Endothelial cell of umbilical vein (primary cell): ENCODE results near the gene ETS1. TPM values are rescaled to one million over a fixed set of nuclear protein-coding genes. Genes with fewer than 3 reads are reported as not detected.

Experiments used
- BruUV-seq: library from RNA; stranded (reverse); fragments of 400-500 nt; replicated peaks from 2 replicates; lab custom pipeline; 2021; lab: Mats Ljungman, UMichigan
- CTCF ChIA-PET: fragments of 300-600, 350-600 bp; sonication (Branson Sonifier 250); formaldehyde crosslinking; loops from one replicate; lab custom pipeline; 2021; ENCODE audit warnings: antibody characterized with exemption, inconsistent platforms; lab: Charles Lee
- POLR2A ChIA-PET: fragments of 300-600, 350-600 bp; sonication (Branson Sonifier 250); formaldehyde crosslinking; loops from one replicate; lab custom pipeline; 2021; ENCODE audit warnings: antibody characterized with exemption, inconsistent platforms; lab: Charles Lee
- DNase-seq: peaks from one replicate; pipeline ENCODE4 v3.0.0-alpha.2; 2011; ENCODE audit warnings: low read depth, low spot score
- FAIRE-seq: peaks from 2 replicates; lab custom pipeline; 2011; peaks lifted over from hg19 to GRCh38; lab: Jason Lieb, UNC
- H2AFZ ChIP-seq: 2 replicates; pipeline ENCODE4 v1.6.0; 2012; ENCODE audit warnings: low read depth, low read length, control low read depth, inconsistent platforms
- H3K27ac ChIP-seq: 2 replicates; pipeline ENCODE4 v1.5.1; 2011; ENCODE audit warnings: low read depth, mild to moderate bottlenecking, control low read depth, low read length, moderate library complexity; ENCODE audit not compliant: insufficient read depth
- H3K27me3 ChIP-seq, 2 experiments: 2 replicates each; pipeline versions ENCODE4 v1.6.0 to v1.6.1; 2011; ENCODE audit warnings: low read length in 2 of 2, mixed read lengths in 1 of 2; ENCODE audit not compliant: control insufficient read depth in 2 of 2, insufficient read depth in 2 of 2
- H3K36me3 ChIP-seq, 2 experiments: 2 replicates in 1 of 2; 3 replicates in 1 of 2; pipeline ENCODE4 v1.5.1; 2011; ENCODE audit warnings: low read length in 2 of 2, mild to moderate bottlenecking in 1 of 2, moderate library complexity in 1 of 2; ENCODE audit not compliant: control insufficient read depth in 2 of 2, insufficient read depth in 2 of 2; ENCODE audit errors: extremely low read depth in 1 of 2
- H3K4me1 ChIP-seq: 3 replicates; pipeline ENCODE4 v1.5.1; 2011; ENCODE audit warnings: mild to moderate bottlenecking, low read length; ENCODE audit not compliant: control insufficient read depth, insufficient read depth; ENCODE audit errors: extremely low read depth
- H3K4me2 ChIP-seq: 2 replicates; pipeline ENCODE4 v1.6.1; 2011; ENCODE audit warnings: low read length, control low read depth, mixed read lengths; ENCODE audit not compliant: insufficient read depth
- H3K4me3 ChIP-seq, 3 experiments: fragments of 200-600 bp in 1 of 3; sonication (generic), shearing (Covaris generic) in 1 of 3; replicated peaks in 1 of 3; 2 replicates each; pipeline ENCODE4 v1.5.1; 2011 to 2016; ENCODE audit warnings: control low read depth in 3 of 3, low read length in 3 of 3, mild to moderate bottlenecking in 2 of 3, inconsistent platforms in 1 of 3, low read depth in 1 of 3, moderate library complexity in 1 of 3; ENCODE audit not compliant: insufficient read depth in 1 of 3
- H3K79me2 ChIP-seq: 2 replicates; pipeline ENCODE4 v1.6.0; 2012; ENCODE audit warnings: low read length, inconsistent platforms; ENCODE audit not compliant: control insufficient read depth, insufficient read depth
- H3K9ac ChIP-seq: replicated peaks from 2 replicates; pipeline ENCODE3; 2011; ENCODE audit warnings: low read length, control low read depth; ENCODE audit not compliant: insufficient read depth; ENCODE audit errors: extremely low read depth
- H3K9me1 ChIP-seq: replicated peaks from 3 replicates; pipeline ENCODE4 v1.6.0; 2011; ENCODE audit warnings: mild to moderate bottlenecking, low read length; ENCODE audit not compliant: control insufficient read depth, insufficient read depth; ENCODE audit errors: extremely low read depth
- H3K9me3 ChIP-seq: replicated peaks from 2 replicates; pipeline ENCODE4 v1.5.1; 2012; ENCODE audit warnings: low read length, inconsistent platforms; ENCODE audit not compliant: control insufficient read depth, insufficient read depth
- H4K20me1 ChIP-seq: replicated peaks from 2 replicates; pipeline ENCODE3; 2011; ENCODE audit warnings: mild to moderate bottlenecking, low read length; ENCODE audit not compliant: control insufficient read depth, insufficient read depth; ENCODE audit errors: extremely low read depth
- CTCF ChIP-seq, 2 donors: IDR thresholded peaks; 1 replicate in 1 of 2; 2 replicates in 1 of 2; pipeline ENCODE4 v1.5.1; 2011; ENCODE audit warnings: low read length in 2 of 2, mild to moderate bottlenecking in 2 of 2, moderate library complexity in 2 of 2, control low read depth in 1 of 2, inconsistent platforms in 1 of 2, low read depth in 1 of 2; ENCODE audit not compliant: insufficient read depth in 1 of 2; ENCODE audit errors: extremely low read depth in 1 of 2
- EZH2 ChIP-seq: IDR thresholded peaks from 2 replicates; pipeline ENCODE4 v1.6.1; 2012; ENCODE audit warnings: borderline replicate concordance, low read depth, mild to moderate bottlenecking, moderate library complexity, low read length, inconsistent platforms; ENCODE audit not compliant: severe bottlenecking
- FOS ChIP-seq: IDR thresholded peaks from 2 replicates; pipeline ENCODE4 v1.6.1; 2011; ENCODE audit warnings: mild to moderate bottlenecking, low read length, moderate library complexity, borderline replicate concordance; ENCODE audit not compliant: insufficient read depth
- GATA2 ChIP-seq: IDR thresholded peaks from 2 replicates; pipeline ENCODE4 v1.7.0; 2011; ENCODE audit warnings: low read depth, mild to moderate bottlenecking, moderate library complexity, mixed read lengths, low read length; ENCODE audit not compliant: insufficient read length, insufficient read depth
- JUN ChIP-seq: IDR thresholded peaks from 2 replicates; pipeline ENCODE4 v1.6.1; 2011; ENCODE audit warnings: borderline replicate concordance, low read depth; ENCODE audit not compliant: insufficient read length, insufficient read depth
- MAX ChIP-seq: IDR thresholded peaks from 2 replicates; pipeline ENCODE4 v1.6.1; 2011; ENCODE audit not compliant: insufficient read depth, insufficient read length
- MYC ChIP-seq: IDR thresholded peaks from one replicate; pipeline ENCODE4 v1.6.1; 2011; ENCODE audit warnings: mild to moderate bottlenecking, low read depth, low read length
- POLR2A ChIP-seq: IDR thresholded peaks from 2 replicates; pipeline ENCODE4 v1.6.1; 2012; ENCODE audit warnings: low read depth, mild to moderate bottlenecking, control low read depth, low read length
- POLR2AphosphoS5 ChIP-seq: IDR thresholded peaks from 2 replicates; pipeline ENCODE4 v1.6.1; 2012; ENCODE audit warnings: low read depth, mild to moderate bottlenecking, control low read depth, low read length, moderate library complexity; ENCODE audit not compliant: insufficient read depth
- dilution Hi-C: fragments of 300-500 bp; cut with MboI; formaldehyde crosslinking; loops from one replicate; pipeline ENCODE4 v1.15.0; 2019; ENCODE audit warnings: low sequenced_read_pairs; ENCODE audit not compliant: extremely low pct_ligation_motif_present
- intact Hi-C: fragments of 100-400 bp; cut with micrococcal nuclease; formaldehyde crosslinking; loops from one replicate; pipeline ENCODE4 v1.10.0; 2022
- polyA plus RNA-seq, 4 experiments: library from polyadenylated mRNA; depleted of rRNA in 3 of 4; stranded (reverse) in 3 of 4; unstranded in 1 of 4; fragments of >200 nt; gene quantifications; 2 replicates each; pipeline versions ENCODE4 v1.2.1 to v1.2.3, GENCODE V29; 2011 to 2012; ENCODE audit warnings: missing spikeins in 1 of 4
- total RNA-seq: library from RNA; stranded (reverse); gene quantifications from 2 replicates; pipeline ENCODE4 v1.2.3, GENCODE V29; 2021

ETS1 gene
- total and polyA plus RNA-seq, 2 donors (not counting 3 experiments of a cell fraction or from before 2014, with no cell fraction given), result 34.2 to 115 TPM

GRCh38 chr11:128629516-128630106 is 42.3 kb upstream of the ETS1 start:
- Histone ChIP-seq H3K36me3 (no peaks in the 10 kb centered on the region), H3K27me3 (no peaks in the 10 kb centered on the region), H3K4me2 (no peak overlapping the region), H3K9ac (no peak overlapping the region), H3K27ac (no peak overlapping the region), H2AFZ (no peak overlapping the region), H4K20me1 (no peaks in the 10 kb centered on the region), H3K9me3 (no peaks in the 10 kb centered on the region), H3K79me2 (no peaks in the 10 kb centered on the region), H3K4me3 (no peak overlapping the region), H3K4me1 (peaks cover 8% of the 10 kb centered on the region), H3K9me1 (no peaks in the 10 kb centered on the region)
- DNase-seq (no peak), FAIRE-seq (no peak)
- no TSS peak for BruUV-seq
- intact Hi-C loops (loop anchor here (1.0 to 5.0 kb wide), 18 partner anchors 64 to 598 kb away; no protein-coding TSS in a partner anchor), dilution Hi-C loops (loop anchor here (25.0 kb wide), 3 partner anchors 317 to 592 kb away; no protein-coding TSS in a partner anchor)
- TF ChIP-seq POLR2AphosphoS5 (no peak), FOS (no peak), MYC (no peak), POLR2A (no peak), JUN (no peak), EZH2 (no peak), GATA2 (no peak), MAX (no peak), CTCF (IDR thresholded peaks at IDR 0.05; ENCODE audit: extremely low read depth in 1 of 2, insufficient read depth in 1 of 2, low read depth in 1 of 2, low read length in 2 of 2) (no peak)
- ChIA-PET POLR2A (no interaction called here), CTCF (interaction anchor here (0.9 to 6.8 kb wide), 32 partner anchors 11 to 472 kb away, joined by 3 to 145 read pairs (median 5); partner anchors contain the start of gene ETS1)
